Prostate gland (tissue), 2 donors: ENCODE measurements around the gene SKAP2. TPM values are rescaled to one million over a fixed set of nuclear protein-coding genes. Genes with fewer than 3 reads are reported as not detected.

Source experiments
- DNase-seq: peaks from one replicate; pipeline ENCODE4 v3.0.0-alpha.2; 2019; ENCODE audit warnings: low spot score
- H3K27ac ChIP-seq, 2 donors: fragments of 200-600 bp; sonication (generic); 2 replicates each; pipeline ENCODE4 v1.5.1; 2017 to 2019
- H3K27me3 ChIP-seq: fragments of 200-600 bp; sonication (generic); replicated peaks from 2 replicates; pipeline ENCODE4 v1.5.1; 2019; ENCODE audit not compliant: insufficient read depth
- H3K36me3 ChIP-seq, 2 donors: fragments of 200-600 bp; sonication (generic); 1 replicate in 1 of 2; 2 replicates in 1 of 2; pipeline versions ENCODE4 v1.5.1 to v1.8.1; 2017 to 2019
- H3K4me1 ChIP-seq: fragments of 200-600 bp; sonication (generic); replicated peaks from 2 replicates; pipeline ENCODE4 v1.5.1; 2019
- H3K4me3 ChIP-seq, 2 donors: fragments of 200-600 bp; sonication (generic); 2 replicates each; pipeline ENCODE4 v1.5.1; 2017 to 2019
- H3K9me3 ChIP-seq: fragments of 200-600 bp; sonication (generic); 2 replicates; pipeline ENCODE4 v1.5.1; 2017
- CTCF ChIP-seq, 4 experiments: fragments of 200-600 bp in 2 of 4; fragments of 450-650 bp in 2 of 4; sonication (generic) in 2 of 4; IDR thresholded peaks; 1 replicate in 3 of 4; 2 replicates in 1 of 4; pipeline ENCODE4 v1.5.1; 2016 to 2019; ENCODE audit warnings: antibody characterized with exemption in 4 of 4, mild to moderate bottlenecking in 2 of 4, moderate library complexity in 2 of 4
- POLR2A ChIP-seq: fragments of 450-650 bp; IDR thresholded peaks from one replicate; pipeline ENCODE4 v1.6.1; 2016; ENCODE audit warnings: antibody characterized with exemption, mild to moderate bottlenecking
- POLR2AphosphoS5 ChIP-seq: sonication (generic); formaldehyde crosslinking; IDR thresholded peaks from one replicate; pipeline ENCODE4 v1.6.1; 2017; ENCODE audit warnings: antibody characterized with exemption
- WGBS: methylation state at CpG from one replicate; pipeline ENCODE4 v1.1.5; 2018; 5-methylcytosine and 5-hydroxymethylcytosine counted together
- intact Hi-C: fragments of 100-400 bp; cut with DNase I; formaldehyde crosslinking; loops from one replicate; pipeline ENCODE4 v1.14.2; 2022
- total RNA-seq, 2 donors: library from RNA; depleted of rRNA; stranded (reverse); fragments of >200 nt; gene quantifications; one replicate each; pipeline ENCODE4 v1.1.0, GENCODE V29; 2016

SKAP2 gene
- total RNA-seq, 2 donors from 2014 or later, result 16.1 to 25.6 TPM

- Histone ChIP-seq H3K9me3 (no peaks in the 10 kb centered on the region), H3K27ac (no peak overlapping the region), H3K27me3 (peaks cover 3% of the 10 kb centered on the region), H3K4me3 (no peak overlapping the region), H3K36me3 (no peaks in the 10 kb centered on the region), H3K4me1 (no peaks in the 10 kb centered on the region)
- TF ChIP-seq POLR2AphosphoS5 (no peak), CTCF (IDR thresholded peaks at IDR 0.05) (no peak), POLR2A (no peak)
- intact Hi-C loops, result no loop called here
- DNase-seq, result no peak
- 62% methylated on average over 2 of the region's 2 CpGs for WGBS
Measured at GRCh38 chr7:26657206-26657641, 207.2 kb downstream of the SKAP2 start.

GRCh38 chr7:26656735-26657134 lies 207.7 kb downstream of the SKAP2 start:
- Histone ChIP-seq H3K27me3 (peaks cover 3% of the 10 kb centered on the region), H3K27ac (no peak overlapping the region), H3K4me3 (no peak overlapping the region), H3K4me1 (no peaks in the 10 kb centered on the region), H3K9me3 (no peaks in the 10 kb centered on the region), H3K36me3 (no peaks in the 10 kb centered on the region)
- TF ChIP-seq POLR2AphosphoS5 (no peak), POLR2A (no peak), CTCF (IDR thresholded peaks at IDR 0.05) (no peak)
- intact Hi-C loops, result no loop called here
- no peak for DNase-seq
- 66% methylated on average over 4 of the region's 4 CpGs for WGBS

- TF ChIP-seq CTCF (IDR thresholded peaks at IDR 0.05) (no peak), POLR2AphosphoS5 (no peak), POLR2A (no peak)
- H3K4me1 ChIP-seq, result no peaks in the 10 kb centered on the region
- H3K4me3 ChIP-seq, result no peak overlapping the region
- no peaks in the 10 kb centered on the region for H3K9me3 ChIP-seq
- no peak for DNase-seq
- H3K27me3 ChIP-seq, result peaks cover 3% of the 10 kb centered on the region
- no peak overlapping the region for H3K27ac ChIP-seq
- no peaks in the 10 kb centered on the region for H3K36me3 ChIP-seq
- 68% methylated on average over 2 of the region's 2 CpGs for WGBS
- intact Hi-C loops, result no loop called here
Measured at GRCh38 chr7:26655781-26656180, 208.6 kb downstream of the SKAP2 start.

- Histone ChIP-seq H3K27ac (no peak overlapping the region), H3K36me3 (no peaks in the 10 kb centered on the region), H3K4me3 (no peak overlapping the region), H3K9me3 (no peaks in the 10 kb centered on the region), H3K27me3 (peaks cover 3% of the 10 kb centered on the region), H3K4me1 (no peaks in the 10 kb centered on the region)
- TF ChIP-seq POLR2A (no peak), CTCF (IDR thresholded peaks at IDR 0.05) (no peak), POLR2AphosphoS5 (no peak)
- intact Hi-C loops, result no loop called here
- no peak for DNase-seq
- WGBS, result 47% methylated on average over 8 of the region's 8 CpGs
Measured at GRCh38 chr7:26653430-26654399, 210.7 kb downstream of the SKAP2 start.
